Adrenal gland (tissue), 5 donors: ENCODE measurements around the gene PRRT1.

ENCODE experiments used
- CTCF ChIP-seq, 6 experiments: fragments of 450-650 bp in 4 of 6; fragments of 200-600 bp in 2 of 6; sonication (generic) in 1 of 6; IDR thresholded peaks; 1 replicate in 5 of 6; 2 replicates in 1 of 6; pipeline versions ENCODE4 v1.5.1 to v1.8.0; 2016 to 2021; ENCODE audit warnings: antibody characterized with exemption in 6 of 6, mild to moderate bottlenecking in 2 of 6, moderate library complexity in 1 of 6
- POLR2A ChIP-seq, 2 donors: fragments of 450-650 bp; IDR thresholded peaks; one replicate each; pipeline ENCODE4 v1.6.1; 2017; ENCODE audit warnings: antibody characterized with exemption in 2 of 2, mild to moderate bottlenecking in 2 of 2, moderate library complexity in 1 of 2
- donor health status: DM: no; HTN: no; CAD: no.

- TF ChIP-seq CTCF (IDR thresholded peaks at IDR 0.05) (no peak), POLR2A (IDR thresholded peaks at IDR 0.05) (peak in 1 of 2 donors; percentile 21)
These were observed 1.2 kb upstream of the PRRT1 start for GRCh38 chr6:32152769-32153563.
